ENCODE measurements around the gene SMIM32.

DNA sequence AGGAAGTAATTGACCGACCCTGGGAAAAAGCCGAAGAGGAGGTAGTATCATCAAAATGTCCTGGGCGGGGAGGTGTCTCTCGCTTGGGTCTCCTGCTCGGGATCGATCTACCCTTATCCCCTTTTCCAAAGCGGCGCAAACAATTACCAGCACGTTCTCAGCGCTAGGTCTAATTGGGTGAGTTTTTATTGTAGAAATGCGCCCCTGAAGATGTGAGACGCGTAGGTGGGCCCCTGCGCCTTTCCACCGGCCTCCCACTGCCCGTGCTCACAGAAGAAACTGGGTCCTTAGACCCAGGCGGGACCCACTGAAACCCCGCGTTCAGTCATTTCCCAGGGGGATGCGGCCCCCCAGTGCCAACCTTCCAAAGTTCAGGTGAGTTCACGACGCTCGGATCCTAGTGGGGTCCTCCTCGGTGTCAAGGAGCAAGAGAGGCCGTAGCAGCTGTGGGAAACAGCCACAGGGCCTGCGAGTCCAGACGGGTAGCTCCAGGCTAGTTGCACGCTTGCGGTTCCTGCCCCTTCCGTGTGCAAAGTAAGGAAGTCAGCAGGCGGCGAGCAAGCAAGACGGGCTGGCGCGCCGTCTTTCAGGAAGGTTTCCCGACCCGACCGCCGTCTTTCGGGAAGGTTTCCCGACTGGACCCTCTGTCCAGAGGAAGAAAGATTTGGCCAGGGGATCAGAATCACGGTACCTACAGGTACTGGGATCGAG lies 1.5 kb downstream of the SMIM32 start:
- TF ChIP-seq, protein P1, sequence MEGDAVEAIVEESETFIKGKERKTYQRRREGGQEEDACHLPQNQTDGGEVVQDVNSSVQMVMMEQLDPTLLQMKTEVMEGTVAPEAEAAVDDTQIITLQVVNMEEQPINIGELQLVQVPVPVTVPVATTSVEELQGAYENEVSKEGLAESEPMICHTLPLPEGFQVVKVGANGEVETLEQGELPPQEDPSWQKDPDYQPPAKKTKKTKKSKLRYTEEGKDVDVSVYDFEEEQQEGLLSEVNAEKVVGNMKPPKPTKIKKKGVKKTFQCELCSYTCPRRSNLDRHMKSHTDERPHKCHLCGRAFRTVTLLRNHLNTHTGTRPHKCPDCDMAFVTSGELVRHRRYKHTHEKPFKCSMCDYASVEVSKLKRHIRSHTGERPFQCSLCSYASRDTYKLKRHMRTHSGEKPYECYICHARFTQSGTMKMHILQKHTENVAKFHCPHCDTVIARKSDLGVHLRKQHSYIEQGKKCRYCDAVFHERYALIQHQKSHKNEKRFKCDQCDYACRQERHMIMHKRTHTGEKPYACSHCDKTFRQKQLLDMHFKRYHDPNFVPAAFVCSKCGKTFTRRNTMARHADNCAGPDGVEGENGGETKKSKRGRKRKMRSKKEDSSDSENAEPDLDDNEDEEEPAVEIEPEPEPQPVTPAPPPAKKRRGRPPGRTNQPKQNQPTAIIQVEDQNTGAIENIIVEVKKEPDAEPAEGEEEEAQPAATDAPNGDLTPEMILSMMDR (IDR thresholded peaks at IDR 0.05): no peak
- TF ChIP-seq POLR2AphosphoS5 (IDR thresholded peaks at IDR 0.05) (peak; percentile 37 to 44 (median 43)), POLR2A (IDR thresholded peaks at IDR 0.05) (peak; percentile 30)
